ENCODE results near the gene RCE1.

Gene RCE1

GRCh38 chr11:66857927-66858185 lies 14.6 kb downstream of the RCE1 start:
- FAIRE-seq, result no peak

GRCh38 chr11:66858186-66858938 lies 15.1 kb downstream of the RCE1 start:
- no peak for FAIRE-seq

GRCh38 chr11:66858939-66859685 lies 15.9 kb downstream of the RCE1 start:
- no peak for FAIRE-seq

GRCh38 chr11:66859686-66860448 lies 16.6 kb downstream of the RCE1 start:
- FAIRE-seq, result no peak

- no peak for FAIRE-seq
Measured at GRCh38 chr11:66860449-66860831, 17.2 kb downstream of the RCE1 start.

- no peak for FAIRE-seq
Measured at GRCh38 chr11:66861038-66861773, 18.0 kb downstream of the RCE1 start.

GRCh38 chr11:66861774-66862558 lies 18.7 kb downstream of the RCE1 start:
- no peak for FAIRE-seq

GRCh38 chr11:66862559-66863037 lies 19.4 kb downstream of the RCE1 start:
- FAIRE-seq, result no peak

GRCh38 chr11:66863428-66864125 lies 20.3 kb downstream of the RCE1 start:
- no peak for FAIRE-seq

GRCh38 chr11:66864172-66864901 lies 21.1 kb downstream of the RCE1 start:
- no peak for FAIRE-seq

- no peak for FAIRE-seq
Measured at GRCh38 chr11:66864924-66865697, 21.9 kb downstream of the RCE1 start.

- FAIRE-seq, result no peak
Measured at GRCh38 chr11:66866007-66866406, 22.8 kb downstream of the RCE1 start.

- no peak for FAIRE-seq
Measured at GRCh38 chr11:66866511-66866986, 23.3 kb downstream of the RCE1 start.

- no peak for FAIRE-seq
Measured at GRCh38 chr11:66867425-66868040, 24.3 kb downstream of the RCE1 start.

- FAIRE-seq, result no peak
Measured at GRCh38 chr11:66868082-66868725, 25.0 kb downstream of the RCE1 start.

GRCh38 chr11:66868726-66869566 lies 25.7 kb downstream of the RCE1 start:
- no peak for FAIRE-seq

GRCh38 chr11:66869567-66869870 lies 26.3 kb downstream of the RCE1 start:
- FAIRE-seq, result no peak

- FAIRE-seq, result no peak
Measured at GRCh38 chr11:66870131-66870530, 26.9 kb downstream of the RCE1 start.

Measured in TTC549 (cell line).